ENCODE measurements around the gene ALKBH3. TPM values are rescaled to one million over a fixed set of nuclear protein-coding genes. Genes with fewer than 3 reads are reported as not detected.

The ALKBH3 gene
- total and polyA plus RNA-seq, 2 of the 13 experiments (the other 11 are each of a cell fraction or from before 2014, with no cell fraction given), result 17.8 to 36.1 TPM

- TF ChIP-seq ZKSCAN5 (CRISPR knock-in tag; IDR thresholded peaks at IDR 0.05), result no peak
- peak; percentile 72 for TF ChIP-seq ARID5B (CRISPR knock-in tag; IDR thresholded peaks at IDR 0.05)
- peak; percentile 27; the same call in 1 of the 2 replicates for TF ChIP-seq MEIS2 (CRISPR knock-in tag; IDR thresholded peaks at IDR 0.05)
- TF ChIP-seq FLYWCH1 (CRISPR knock-in tag; IDR thresholded peaks at IDR 0.05), result no peak
- peak; percentile 97 for TF ChIP-seq ZNF788 (CRISPR knock-in tag; IDR thresholded peaks at IDR 0.05; ENCODE audit: borderline replicate concordance)
- TF ChIP-seq ZFP90 (CRISPR knock-in tag; IDR thresholded peaks at IDR 0.05; ENCODE audit: borderline replicate concordance), result no peak
- peak; percentile 85 for TF ChIP-seq TAF15 (IDR thresholded peaks at IDR 0.05; ENCODE audit: low read depth, low read length, poor library complexity, severe bottlenecking)
- peak; percentile 48 to 55; a peak in 3 of 4 replicates for TF ChIP-seq POLR2A (IDR thresholded peaks at IDR 0.05; ENCODE audit: insufficient read depth in 1 of 2, low read depth in 2 of 2, low read length in 2 of 2)
- TF ChIP-seq, protein P1, sequence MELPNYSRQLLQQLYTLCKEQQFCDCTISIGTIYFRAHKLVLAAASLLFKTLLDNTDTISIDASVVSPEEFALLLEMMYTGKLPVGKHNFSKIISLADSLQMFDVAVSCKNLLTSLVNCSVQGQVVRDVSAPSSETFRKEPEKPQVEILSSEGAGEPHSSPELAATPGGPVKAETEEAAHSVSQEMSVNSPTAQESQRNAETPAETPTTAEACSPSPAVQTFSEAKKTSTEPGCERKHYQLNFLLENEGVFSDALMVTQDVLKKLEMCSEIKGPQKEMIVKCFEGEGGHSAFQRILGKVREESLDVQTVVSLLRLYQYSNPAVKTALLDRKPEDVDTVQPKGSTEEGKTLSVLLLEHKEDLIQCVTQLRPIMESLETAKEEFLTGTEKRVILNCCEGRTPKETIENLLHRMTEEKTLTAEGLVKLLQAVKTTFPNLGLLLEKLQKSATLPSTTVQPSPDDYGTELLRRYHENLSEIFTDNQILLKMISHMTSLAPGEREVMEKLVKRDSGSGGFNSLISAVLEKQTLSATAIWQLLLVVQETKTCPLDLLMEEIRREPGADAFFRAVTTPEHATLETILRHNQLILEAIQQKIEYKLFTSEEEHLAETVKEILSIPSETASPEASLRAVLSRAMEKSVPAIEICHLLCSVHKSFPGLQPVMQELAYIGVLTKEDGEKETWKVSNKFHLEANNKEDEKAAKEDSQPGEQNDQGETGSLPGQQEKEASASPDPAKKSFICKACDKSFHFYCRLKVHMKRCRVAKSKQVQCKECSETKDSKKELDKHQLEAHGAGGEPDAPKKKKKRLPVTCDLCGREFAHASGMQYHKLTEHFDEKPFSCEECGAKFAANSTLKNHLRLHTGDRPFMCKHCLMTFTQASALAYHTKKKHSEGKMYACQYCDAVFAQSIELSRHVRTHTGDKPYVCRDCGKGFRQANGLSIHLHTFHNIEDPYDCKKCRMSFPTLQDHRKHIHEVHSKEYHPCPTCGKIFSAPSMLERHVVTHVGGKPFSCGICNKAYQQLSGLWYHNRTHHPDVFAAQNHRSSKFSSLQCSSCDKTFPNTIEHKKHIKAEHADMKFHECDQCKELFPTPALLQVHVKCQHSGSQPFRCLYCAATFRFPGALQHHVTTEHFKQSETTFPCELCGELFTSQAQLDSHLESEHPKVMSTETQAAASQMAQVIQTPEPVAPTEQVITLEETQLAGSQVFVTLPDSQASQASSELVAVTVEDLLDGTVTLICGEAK (IDR thresholded peaks at IDR 0.05), result peak; percentile 98
- TF ChIP-seq, protein P1 (CRISPR knock-in tag; IDR thresholded peaks at IDR 0.05), result peak; percentile 90
- TF ChIP-seq ZNF530 (CRISPR knock-in tag; IDR thresholded peaks at IDR 0.05; ENCODE audit: low read depth), result no peak
- TF ChIP-seq ASH2L (IDR thresholded peaks at IDR 0.05; ENCODE audit: insufficient read length, low read depth, low read length), result peak; percentile 95
- peak; percentile 88 for TF ChIP-seq ZFY (CRISPR knock-in tag; IDR thresholded peaks at IDR 0.05)
- no peak for TF ChIP-seq SCMH1 (CRISPR knock-in tag; IDR thresholded peaks at IDR 0.05; ENCODE audit: borderline replicate concordance)
- peak; percentile 91 for TF ChIP-seq ZGPAT (CRISPR knock-in tag; IDR thresholded peaks at IDR 0.05)
- no peak for TF ChIP-seq SIX1 (CRISPR knock-in tag; IDR thresholded peaks at IDR 0.05; ENCODE audit: borderline replicate concordance)
These were observed at the start of gene ALKBH3 (continued) for GRCh38 chr11:43880640-43881159.
